B cell (primary cell): ENCODE measurements around the gene RHEBL1. TPM values are rescaled to one million over a fixed set of nuclear protein-coding genes. Genes with fewer than 3 reads are reported as not detected.

ENCODE experiments used
- ATAC-seq: fragments of 200-7000 bp; cut with Tn5 transposase; one replicate; pipeline ENCODE4 v1.10.0; 2021; ENCODE audit warnings: low read depth, mild to moderate bottlenecking, moderate number of reproducible peaks, moderate library complexity
- CTCF ChIA-PET: fragments of 350-600 bp; sonication (Branson Sonifier 250); formaldehyde crosslinking; loops from one replicate; lab custom pipeline; 2021; ENCODE audit warnings: antibody characterized with exemption, inconsistent platforms; lab: Charles Lee
- POLR2A ChIA-PET: fragments of 350-600 bp; sonication (Branson Sonifier 250); formaldehyde crosslinking; loops from one replicate; lab custom pipeline; 2021; ENCODE audit warnings: antibody characterized with exemption; lab: Charles Lee
- DNase-seq: peaks from one replicate; pipeline ENCODE4 v3.0.0; 2013
- H2AFZ ChIP-seq: 2 replicates; pipeline ENCODE4 v1.6.1; 2012; ENCODE audit warnings: mild to moderate bottlenecking, low read depth, low read length; ENCODE audit not compliant: insufficient read depth, poor library complexity, severe bottlenecking
- H3K27ac ChIP-seq, 2 donors: 1 replicate in 1 of 2; 2 replicates in 1 of 2; pipeline ENCODE4 v1.5.1; 2012 to 2013; ENCODE audit warnings: low read length in 2 of 2, mild to moderate bottlenecking in 2 of 2, moderate library complexity in 1 of 2
- H3K27me3 ChIP-seq, 4 experiments: fragments of 200-600 bp in 1 of 4; sonication (generic) in 1 of 4; replicated peaks in 1 of 4; 1 replicate in 2 of 4; 2 replicates in 2 of 4; pipeline versions ENCODE4 v1.6.1 to v1.7.0; 2013 to 2016; ENCODE audit warnings: low read length in 3 of 4, mild to moderate bottlenecking in 2 of 4, mixed read lengths in 1 of 4, moderate library complexity in 1 of 4; ENCODE audit not compliant: insufficient read depth in 4 of 4, control insufficient read depth in 3 of 4; ENCODE audit errors: control extremely low read depth in 1 of 4
- H3K36me3 ChIP-seq, 2 experiments: replicated peaks in 1 of 2; 1 replicate in 1 of 2; 2 replicates in 1 of 2; pipeline versions ENCODE4 v1.6.1 to v1.7.1; 2013; ENCODE audit warnings: low read length in 1 of 2; ENCODE audit not compliant: insufficient read depth in 2 of 2, control insufficient read depth in 1 of 2; ENCODE audit errors: control extremely low read depth in 1 of 2, extremely low read depth in 1 of 2
- H3K4me1 ChIP-seq, 2 donors: fragments of 200-600 bp in 1 of 2; sonication (generic) in 1 of 2; 1 replicate in 1 of 2; 2 replicates in 1 of 2; pipeline versions ENCODE4 v1.5.1 to v1.6.1; 2013 to 2017; ENCODE audit warnings: low read length in 2 of 2; ENCODE audit not compliant: control insufficient read depth in 2 of 2, insufficient read depth in 2 of 2
- H3K4me2 ChIP-seq: replicated peaks from 2 replicates; pipeline ENCODE3; 2012; ENCODE audit warnings: mild to moderate bottlenecking, low read depth, low read length; ENCODE audit not compliant: poor library complexity, severe bottlenecking
- H3K4me3 ChIP-seq, 5 experiments: fragments of 200-600 bp in 1 of 5; sonication (generic) in 1 of 5; 1 replicate in 3 of 5; 2 replicates in 2 of 5; pipeline versions ENCODE4 v1.5.1 to v1.7.0; 2011 to 2016; ENCODE audit warnings: low read length in 4 of 5, mild to moderate bottlenecking in 4 of 5, low read depth in 2 of 5, control low read depth in 1 of 5, moderate library complexity in 1 of 5; ENCODE audit not compliant: insufficient read depth in 1 of 5; ENCODE audit errors: control extremely low read depth in 1 of 5, extremely low read depth in 1 of 5
- H3K79me2 ChIP-seq: fragments of 200-600 bp; sonication (generic); one replicate; pipeline ENCODE4 v1.6.0; 2016; ENCODE audit warnings: low read length; ENCODE audit not compliant: control insufficient read depth, insufficient read depth
- H3K9ac ChIP-seq: fragments of 200-600 bp; sonication (generic); 2 replicates; pipeline ENCODE4 v1.6.1; 2017; ENCODE audit warnings: mild to moderate bottlenecking, low read length, moderate library complexity
- H3K9me3 ChIP-seq, 3 donors: one replicate each; pipeline versions ENCODE4 v1.6.1 to v1.7.1; 2013; ENCODE audit warnings: low read length in 2 of 3; ENCODE audit not compliant: control insufficient read depth in 2 of 3, insufficient read depth in 1 of 3; ENCODE audit errors: control extremely low read depth in 1 of 3
- H4K20me1 ChIP-seq: 2 replicates; pipeline ENCODE4 v1.6.0; 2012; ENCODE audit warnings: mild to moderate bottlenecking, low read length; ENCODE audit not compliant: insufficient read depth, control insufficient read depth, poor library complexity, severe bottlenecking
- H3K27ac Mint-ChIP-seq: one replicate; pipeline ENCODE4 v1.8.0; 2021; ENCODE audit warnings: mixed read lengths
- H3K27me3 Mint-ChIP-seq: one replicate; pipeline ENCODE4 v1.8.0; 2021; ENCODE audit warnings: mixed read lengths
- H3K4me1 Mint-ChIP-seq: one replicate; pipeline ENCODE4 v1.8.0; 2021; ENCODE audit warnings: mixed read lengths
- H3K4me3 Mint-ChIP-seq: one replicate; pipeline ENCODE4 v1.8.0; 2021; ENCODE audit warnings: mixed read lengths
- H3K9me3 Mint-ChIP-seq: one replicate; pipeline ENCODE4 v1.8.0; 2022; ENCODE audit warnings: mixed read lengths; ENCODE audit not compliant: insufficient read depth
- EZH2 ChIP-seq: IDR thresholded peaks from 2 replicates; pipeline ENCODE4 v1.6.1; 2012; ENCODE audit warnings: borderline replicate concordance, low read depth, mild to moderate bottlenecking, moderate library complexity, low read length; ENCODE audit not compliant: insufficient read depth, poor library complexity, severe bottlenecking
- WGBS: methylation state at CpG from one replicate; pipeline ENCODE4 v1.1.5; 2013; ENCODE audit warnings: missing lambda C conversion rate; ENCODE audit not compliant: insufficient coverage; 5-methylcytosine and 5-hydroxymethylcytosine counted together
- intact Hi-C: fragments of 100-400 bp; cut with micrococcal nuclease; formaldehyde crosslinking; loops from one replicate; pipeline ENCODE4 v1.10.0; 2022
- polyA plus RNA-seq: library from polyadenylated mRNA; depleted of rRNA; stranded (reverse); fragments of >200 nt; gene quantifications from 2 replicates; pipeline ENCODE4 v1.2.3, GENCODE V29; 2012
- total RNA-seq, 2 donors: library from RNA; stranded (reverse); fragments of 120-200 nt in 1 of 2; gene quantifications; 1 replicate in 1 of 2; 2 replicates in 1 of 2; pipeline versions ENCODE4 v1.2.3 to v1.2.4, GENCODE V29; 2013 to 2022
- TF ChIP-seq, protein P1 (sequence below): fragments of 200-600 bp; IDR thresholded peaks from one replicate; pipeline ENCODE4 v1.8.0; 2022; ENCODE audit warnings: antibody characterized with exemption, mild to moderate bottlenecking

Gene RHEBL1
- total and polyA plus RNA-seq, 2 donors (not counting 1 experiment from before 2014, with no cell fraction given), result 3.0 to 6.1 TPM

DNA sequence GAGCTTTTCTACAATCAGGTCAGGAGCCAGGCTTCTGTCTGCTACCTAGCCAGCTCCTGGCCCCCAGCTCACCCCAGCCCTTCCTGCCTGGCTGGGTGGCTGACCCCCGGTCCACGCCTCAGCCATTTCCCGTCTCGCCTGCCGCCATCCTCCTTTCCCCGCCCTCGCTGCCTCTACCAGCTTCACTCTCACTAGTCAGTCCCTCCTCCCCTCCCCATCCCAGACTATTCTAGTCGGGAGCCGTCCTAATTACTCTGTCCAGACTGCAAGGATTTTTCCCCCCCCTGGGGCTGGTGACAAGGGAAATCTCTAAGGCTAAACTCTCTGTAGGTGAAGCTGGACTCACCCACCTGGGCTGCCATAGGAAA is 24.0 kb upstream of the RHEBL1 start:
- peaks cover 0 to 64% (median 45%) of the 10 kb centered on the region in 4 experiments for H3K27me3 ChIP-seq
- H4K20me1 ChIP-seq, result peaks cover 18% of the 10 kb centered on the region
- peaks cover 0 to 27% (median 0%) of the 10 kb centered on the region in 3 donors for H3K9me3 ChIP-seq
- Mint-ChIP-seq H3K27me3 (peaks cover 45% of the 10 kb centered on the region), H3K4me1 (peaks cover 46% of the 10 kb centered on the region), H3K9me3 (no peaks in the 10 kb centered on the region), H3K4me3 (peak overlapping the region; percentile 13), H3K27ac (no peak overlapping the region)
- WGBS, result 6% methylated on average over 7 of the region's 9 CpGs
- H3K27ac ChIP-seq, result no peak overlapping the region
- H3K4me3 ChIP-seq, result no peak overlapping the region
- TF ChIP-seq, protein P1, sequence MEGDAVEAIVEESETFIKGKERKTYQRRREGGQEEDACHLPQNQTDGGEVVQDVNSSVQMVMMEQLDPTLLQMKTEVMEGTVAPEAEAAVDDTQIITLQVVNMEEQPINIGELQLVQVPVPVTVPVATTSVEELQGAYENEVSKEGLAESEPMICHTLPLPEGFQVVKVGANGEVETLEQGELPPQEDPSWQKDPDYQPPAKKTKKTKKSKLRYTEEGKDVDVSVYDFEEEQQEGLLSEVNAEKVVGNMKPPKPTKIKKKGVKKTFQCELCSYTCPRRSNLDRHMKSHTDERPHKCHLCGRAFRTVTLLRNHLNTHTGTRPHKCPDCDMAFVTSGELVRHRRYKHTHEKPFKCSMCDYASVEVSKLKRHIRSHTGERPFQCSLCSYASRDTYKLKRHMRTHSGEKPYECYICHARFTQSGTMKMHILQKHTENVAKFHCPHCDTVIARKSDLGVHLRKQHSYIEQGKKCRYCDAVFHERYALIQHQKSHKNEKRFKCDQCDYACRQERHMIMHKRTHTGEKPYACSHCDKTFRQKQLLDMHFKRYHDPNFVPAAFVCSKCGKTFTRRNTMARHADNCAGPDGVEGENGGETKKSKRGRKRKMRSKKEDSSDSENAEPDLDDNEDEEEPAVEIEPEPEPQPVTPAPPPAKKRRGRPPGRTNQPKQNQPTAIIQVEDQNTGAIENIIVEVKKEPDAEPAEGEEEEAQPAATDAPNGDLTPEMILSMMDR, result no peak
- TF ChIP-seq EZH2, result no peak
- POLR2A ChIA-PET, result interaction anchor here (0.6 to 1.8 kb wide), 3 partner anchors 13 to 189 kb away, joined by 4 to 9 read pairs (median 5); partner anchors contain the start of gene TUBA1B
- H3K4me1 ChIP-seq, result peaks cover 52 to 54% of the 10 kb centered on the region in 2 donors
- intact Hi-C loops, result loop anchor here (2.0 to 10.0 kb wide), 2 partner anchors 97 to 251 kb away; partner anchors contain the start of gene DNAJC22
- H3K36me3 ChIP-seq, result peaks cover 0 to 2% of the 10 kb centered on the region in 2 experiments
- peak; percentile 45 for DNase-seq
- peak overlapping the region; percentile 46 for H2AFZ ChIP-seq
- H3K79me2 ChIP-seq, result no peaks in the 10 kb centered on the region
- peak overlapping the region; percentile 16 for H3K9ac ChIP-seq
- H3K4me2 ChIP-seq, result peak overlapping the region; percentile 66
- CTCF ChIA-PET, result interaction anchor here (0.8 to 11.5 kb wide), 10 partner anchors 9 to 141 kb away, joined by 3 to 199 read pairs (median 6); partner anchors contain the start of gene LMBR1L
- no peak for ATAC-seq

DNA sequence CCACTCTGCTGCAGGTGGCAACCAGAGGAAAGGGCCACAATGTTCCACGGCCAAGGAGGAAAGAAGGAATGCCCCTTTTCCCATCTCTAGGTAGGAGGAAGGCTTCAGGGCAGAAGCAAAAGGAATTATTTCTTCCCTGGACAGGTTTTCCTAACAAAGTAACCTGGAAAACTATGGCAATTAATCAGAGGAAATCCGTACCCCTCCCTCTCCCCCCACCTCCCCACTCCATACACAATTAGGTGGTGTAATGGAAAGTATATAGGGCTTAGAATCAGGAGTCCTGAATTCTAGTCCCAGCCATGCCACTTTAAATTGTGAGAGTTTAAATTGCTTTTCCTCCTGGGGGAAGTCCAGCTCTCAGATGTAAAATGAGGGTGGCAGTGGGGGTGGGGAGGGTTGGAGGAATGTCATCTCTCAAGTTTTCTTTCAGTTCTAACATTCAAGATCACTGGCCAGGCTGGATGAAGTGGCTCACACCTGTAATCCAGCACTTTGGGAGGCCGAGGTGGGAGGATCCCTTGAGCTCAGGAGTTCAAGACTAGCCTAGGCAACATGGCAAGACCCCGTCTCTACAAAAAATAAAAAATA is 23.1 kb upstream of the RHEBL1 start:
- CTCF ChIA-PET, result interaction anchor here (0.7 to 11.5 kb wide), 17 partner anchors 8 to 142 kb away, joined by 3 to 199 read pairs (median 4); partner anchors contain the start of genes LMBR1L and RHEBL1
- H3K9me3 Mint-ChIP-seq, result no peaks in the 10 kb centered on the region
- H3K27me3 ChIP-seq, result peaks cover 0 to 72% (median 49%) of the 10 kb centered on the region in 4 experiments
- POLR2A ChIA-PET, result interaction anchor here (0.6 to 1.8 kb wide), 4 partner anchors 38 to 142 kb away, joined by 3 to 9 read pairs (median 5); partner anchors contain the start of gene TUBA1B
- H3K4me1 Mint-ChIP-seq, result peaks cover 55% of the 10 kb centered on the region
- TF ChIP-seq, protein P1, result no peak
- TF ChIP-seq EZH2, result no peak
- H3K36me3 ChIP-seq, result peaks cover 0 to 2% of the 10 kb centered on the region in 2 experiments
- H3K79me2 ChIP-seq, result no peaks in the 10 kb centered on the region
- H3K9ac ChIP-seq, result no peak overlapping the region
- H3K4me3 Mint-ChIP-seq, result peak overlapping the region; percentile 13
- H3K9me3 ChIP-seq, result peaks cover 0 to 27% (median 0%) of the 10 kb centered on the region in 3 donors
- ATAC-seq, result no peak
- H3K4me2 ChIP-seq, result no peak overlapping the region
- no peak overlapping the region for H3K27ac Mint-ChIP-seq
- intact Hi-C loops, result loop anchor here (1.0 to 10.0 kb wide), 3 partner anchors 29 to 252 kb away; partner anchors contain the start of gene DNAJC22
- H3K4me3 ChIP-seq, result no peak overlapping the region
- H3K27me3 Mint-ChIP-seq, result peaks cover 54% of the 10 kb centered on the region
- no peak for DNase-seq
- peaks cover 21% of the 10 kb centered on the region for H4K20me1 ChIP-seq
- 50% methylated on average over 1 of the region's 4 CpGs for WGBS
- H3K27ac ChIP-seq, result no peak overlapping the region
- H2AFZ ChIP-seq, result no peak overlapping the region
- peaks cover 61 to 63% of the 10 kb centered on the region in 2 donors for H3K4me1 ChIP-seq
